ENCODE results near the gene SLC36A4.

SLC36A4 gene

GRCh38 chr11:93145390-93145915 lies 52.3 kb downstream of the SLC36A4 start:
- TF ChIP-seq CEBPB (IDR thresholded peaks at IDR 0.05) = no peak
- TF ChIP-seq ZBTB7A (IDR thresholded peaks at IDR 0.05; ENCODE audit: low read depth) = no peak

DNA sequence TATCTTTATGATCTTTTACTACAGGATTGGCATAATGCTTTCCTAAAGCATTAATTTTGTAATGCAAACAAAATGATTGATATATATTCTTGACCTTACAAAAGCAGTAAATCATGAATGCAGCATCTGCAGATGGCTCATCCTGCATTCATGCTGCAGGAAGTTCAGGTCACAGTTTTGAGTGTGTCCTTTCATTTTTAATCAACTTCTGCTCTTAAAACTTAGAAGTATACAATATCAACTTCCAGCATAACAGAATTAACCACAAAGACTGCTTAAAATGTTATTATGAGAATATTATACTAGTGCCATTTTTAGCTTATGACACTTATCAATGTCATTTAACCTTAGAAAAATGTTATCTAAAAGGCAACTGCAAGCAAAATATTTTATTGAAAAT lies 54.0 kb downstream of the SLC36A4 start:
- no peak for TF ChIP-seq TEAD4 (IDR thresholded peaks at IDR 0.05)
- TF ChIP-seq CEBPB (IDR thresholded peaks at IDR 0.05) = no peak
- TF ChIP-seq, protein P1, sequence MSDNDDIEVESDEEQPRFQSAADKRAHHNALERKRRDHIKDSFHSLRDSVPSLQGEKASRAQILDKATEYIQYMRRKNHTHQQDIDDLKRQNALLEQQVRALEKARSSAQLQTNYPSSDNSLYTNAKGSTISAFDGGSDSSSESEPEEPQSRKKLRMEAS (IDR thresholded peaks at IDR 0.05) = no peak
- no peak for TF ChIP-seq EP300 (IDR thresholded peaks at IDR 0.05; ENCODE audit: borderline replicate concordance)
- TF ChIP-seq CREB1 (IDR thresholded peaks at IDR 0.05; ENCODE audit: low read depth) = no peak
- no peak for TF ChIP-seq RAD21 (IDR thresholded peaks at IDR 0.05; ENCODE audit: low read depth)
- TF ChIP-seq, protein P2, sequence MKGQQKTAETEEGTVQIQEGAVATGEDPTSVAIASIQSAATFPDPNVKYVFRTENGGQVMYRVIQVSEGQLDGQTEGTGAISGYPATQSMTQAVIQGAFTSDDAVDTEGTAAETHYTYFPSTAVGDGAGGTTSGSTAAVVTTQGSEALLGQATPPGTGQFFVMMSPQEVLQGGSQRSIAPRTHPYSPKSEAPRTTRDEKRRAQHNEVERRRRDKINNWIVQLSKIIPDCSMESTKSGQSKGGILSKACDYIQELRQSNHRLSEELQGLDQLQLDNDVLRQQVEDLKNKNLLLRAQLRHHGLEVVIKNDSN (IDR thresholded peaks at IDR 0.05) = no peak
- TF ChIP-seq NFIC (IDR thresholded peaks at IDR 0.05) = no peak
- TF ChIP-seq ZBTB7A (IDR thresholded peaks at IDR 0.05; ENCODE audit: low read depth) = no peak
- TF ChIP-seq FOXM1 (IDR thresholded peaks at IDR 0.05; ENCODE audit: borderline replicate concordance, low read depth) = no peak
- no peak for TF ChIP-seq YY1 (IDR thresholded peaks at IDR 0.05; ENCODE audit: low read depth)
- TF ChIP-seq TCF12 (IDR thresholded peaks at IDR 0.05; ENCODE audit: low read depth) = no peak
- TF ChIP-seq, protein P3, sequence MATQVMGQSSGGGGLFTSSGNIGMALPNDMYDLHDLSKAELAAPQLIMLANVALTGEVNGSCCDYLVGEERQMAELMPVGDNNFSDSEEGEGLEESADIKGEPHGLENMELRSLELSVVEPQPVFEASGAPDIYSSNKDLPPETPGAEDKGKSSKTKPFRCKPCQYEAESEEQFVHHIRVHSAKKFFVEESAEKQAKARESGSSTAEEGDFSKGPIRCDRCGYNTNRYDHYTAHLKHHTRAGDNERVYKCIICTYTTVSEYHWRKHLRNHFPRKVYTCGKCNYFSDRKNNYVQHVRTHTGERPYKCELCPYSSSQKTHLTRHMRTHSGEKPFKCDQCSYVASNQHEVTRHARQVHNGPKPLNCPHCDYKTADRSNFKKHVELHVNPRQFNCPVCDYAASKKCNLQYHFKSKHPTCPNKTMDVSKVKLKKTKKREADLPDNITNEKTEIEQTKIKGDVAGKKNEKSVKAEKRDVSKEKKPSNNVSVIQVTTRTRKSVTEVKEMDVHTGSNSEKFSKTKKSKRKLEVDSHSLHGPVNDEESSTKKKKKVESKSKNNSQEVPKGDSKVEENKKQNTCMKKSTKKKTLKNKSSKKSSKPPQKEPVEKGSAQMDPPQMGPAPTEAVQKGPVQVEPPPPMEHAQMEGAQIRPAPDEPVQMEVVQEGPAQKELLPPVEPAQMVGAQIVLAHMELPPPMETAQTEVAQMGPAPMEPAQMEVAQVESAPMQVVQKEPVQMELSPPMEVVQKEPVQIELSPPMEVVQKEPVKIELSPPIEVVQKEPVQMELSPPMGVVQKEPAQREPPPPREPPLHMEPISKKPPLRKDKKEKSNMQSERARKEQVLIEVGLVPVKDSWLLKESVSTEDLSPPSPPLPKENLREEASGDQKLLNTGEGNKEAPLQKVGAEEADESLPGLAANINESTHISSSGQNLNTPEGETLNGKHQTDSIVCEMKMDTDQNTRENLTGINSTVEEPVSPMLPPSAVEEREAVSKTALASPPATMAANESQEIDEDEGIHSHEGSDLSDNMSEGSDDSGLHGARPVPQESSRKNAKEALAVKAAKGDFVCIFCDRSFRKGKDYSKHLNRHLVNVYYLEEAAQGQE (IDR thresholded peaks at IDR 0.05; ENCODE audit: low read depth) = no peak
- no peak for TF ChIP-seq EGR1 (IDR thresholded peaks at IDR 0.05)
- no peak for TF ChIP-seq TAF1 (IDR thresholded peaks at IDR 0.05; ENCODE audit: low read depth)

- TF ChIP-seq CEBPB (IDR thresholded peaks at IDR 0.05) (no peak), TEAD4 (IDR thresholded peaks at IDR 0.05) (no peak), EGR1 (IDR thresholded peaks at IDR 0.05) (no peak), FOXM1 (IDR thresholded peaks at IDR 0.05; ENCODE audit: borderline replicate concordance, low read depth) (no peak), YY1 (IDR thresholded peaks at IDR 0.05; ENCODE audit: low read depth) (no peak), ZBTB7A (IDR thresholded peaks at IDR 0.05; ENCODE audit: low read depth) (no peak), TCF12 (IDR thresholded peaks at IDR 0.05; ENCODE audit: low read depth) (no peak)
- TF ChIP-seq, protein P3 (IDR thresholded peaks at IDR 0.05; ENCODE audit: low read depth) = no peak
- TF ChIP-seq, protein P1 (IDR thresholded peaks at IDR 0.05) = no peak
Observed at GRCh38 chr11:93143186-93143585, 54.6 kb downstream of the SLC36A4 start.

DNA sequence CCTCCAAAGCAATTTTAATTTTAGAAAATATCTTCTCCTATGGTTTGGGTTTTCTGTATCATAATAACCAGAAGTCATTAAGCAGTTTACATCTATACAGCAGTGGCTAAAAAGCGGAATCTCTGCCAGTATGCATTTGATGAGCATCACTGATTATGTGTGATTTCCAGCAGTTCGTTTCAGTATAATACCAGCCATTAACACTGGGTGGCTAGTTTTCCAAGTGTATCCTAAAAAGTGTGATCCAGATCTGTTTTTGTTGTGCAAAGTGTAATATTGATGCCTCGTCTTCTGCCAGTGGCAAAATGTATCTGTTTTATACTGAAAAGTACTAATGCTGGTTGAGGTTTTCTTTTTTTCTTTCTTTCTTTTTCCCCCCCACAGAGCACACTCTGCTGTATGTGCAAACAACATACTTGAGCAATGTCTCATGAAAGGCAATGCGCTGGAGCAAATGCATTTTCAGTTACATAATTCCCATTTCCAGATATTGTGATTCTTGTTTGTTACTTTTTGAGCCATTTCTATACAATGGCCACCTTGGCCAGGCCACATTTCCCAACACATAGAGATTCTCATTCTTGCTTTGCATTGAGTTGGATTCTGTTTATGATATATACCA lies 64.2 kb downstream of the SLC36A4 start:
- TF ChIP-seq NFIC (IDR thresholded peaks at IDR 0.05) (no peak), TEAD4 (IDR thresholded peaks at IDR 0.05) (no peak), TCF12 (IDR thresholded peaks at IDR 0.05; ENCODE audit: low read depth) (no peak), FOXM1 (IDR thresholded peaks at IDR 0.05; ENCODE audit: borderline replicate concordance, low read depth) (no peak), RAD21 (IDR thresholded peaks at IDR 0.05; ENCODE audit: low read depth) (no peak), ZBTB7A (IDR thresholded peaks at IDR 0.05; ENCODE audit: low read depth) (no peak), EP300 (IDR thresholded peaks at IDR 0.05; ENCODE audit: borderline replicate concordance) (no peak), YY1 (IDR thresholded peaks at IDR 0.05; ENCODE audit: low read depth) (no peak), CEBPB (IDR thresholded peaks at IDR 0.05) (no peak), TAF1 (IDR thresholded peaks at IDR 0.05; ENCODE audit: low read depth) (no peak)
- TF ChIP-seq, protein P1 (IDR thresholded peaks at IDR 0.05) = no peak
- TF ChIP-seq, protein P3 (IDR thresholded peaks at IDR 0.05; ENCODE audit: low read depth) = no peak

DNA sequence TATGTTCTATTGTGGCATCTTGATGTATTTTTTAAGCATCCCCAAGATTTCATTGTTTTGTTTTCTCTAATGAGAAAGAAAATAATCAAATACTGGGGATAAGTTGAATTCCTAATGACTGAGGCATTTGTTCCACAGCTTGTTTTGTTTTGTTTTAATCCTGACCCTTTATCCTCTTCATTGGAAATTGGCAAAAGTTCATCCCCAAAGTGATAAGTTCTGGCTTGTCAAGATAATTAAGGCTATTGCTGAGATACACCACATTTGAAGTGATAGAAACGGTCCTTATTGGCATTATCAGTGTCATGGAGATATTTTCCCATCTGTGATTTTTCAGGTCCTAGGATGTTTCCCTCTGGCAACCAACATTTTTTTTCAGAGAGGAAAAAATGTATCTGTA lies 65.0 kb downstream of the SLC36A4 start:
- no peak for TF ChIP-seq EP300 (IDR thresholded peaks at IDR 0.05; ENCODE audit: borderline replicate concordance)
- TF ChIP-seq, protein P3 (IDR thresholded peaks at IDR 0.05; ENCODE audit: low read depth) = no peak
- TF ChIP-seq FOXM1 (IDR thresholded peaks at IDR 0.05; ENCODE audit: borderline replicate concordance, low read depth) = no peak
- TF ChIP-seq, protein P1 (IDR thresholded peaks at IDR 0.05) = no peak

Measured in Ishikawa (cell line).